Subcutaneous adipose tissue (tissue), 4 donors: ENCODE measurements around the gene SF3A2. TPM values are rescaled to one million over a fixed set of nuclear protein-coding genes. Genes with fewer than 3 reads are reported as not detected.

Experiments used
- total RNA-seq, 4 donors: library from RNA; depleted of rRNA; stranded (reverse); fragments of >200 nt; gene quantifications; one replicate each; pipeline ENCODE4 v1.1.0, GENCODE V29; 2016
- TF ChIP-seq, protein P1 (sequence below): fragments of 450-650 bp; IDR thresholded peaks from one replicate; pipeline ENCODE4 v1.5.1; 2016; ENCODE audit warnings: low read depth, mild to moderate bottlenecking, control low read depth, antibody characterized with exemption, moderate library complexity

Gene SF3A2
- total RNA-seq, 4 donors from 2014 or later, result 13.4 to 59.3 (median 28.0) TPM

- TF ChIP-seq, protein P1, sequence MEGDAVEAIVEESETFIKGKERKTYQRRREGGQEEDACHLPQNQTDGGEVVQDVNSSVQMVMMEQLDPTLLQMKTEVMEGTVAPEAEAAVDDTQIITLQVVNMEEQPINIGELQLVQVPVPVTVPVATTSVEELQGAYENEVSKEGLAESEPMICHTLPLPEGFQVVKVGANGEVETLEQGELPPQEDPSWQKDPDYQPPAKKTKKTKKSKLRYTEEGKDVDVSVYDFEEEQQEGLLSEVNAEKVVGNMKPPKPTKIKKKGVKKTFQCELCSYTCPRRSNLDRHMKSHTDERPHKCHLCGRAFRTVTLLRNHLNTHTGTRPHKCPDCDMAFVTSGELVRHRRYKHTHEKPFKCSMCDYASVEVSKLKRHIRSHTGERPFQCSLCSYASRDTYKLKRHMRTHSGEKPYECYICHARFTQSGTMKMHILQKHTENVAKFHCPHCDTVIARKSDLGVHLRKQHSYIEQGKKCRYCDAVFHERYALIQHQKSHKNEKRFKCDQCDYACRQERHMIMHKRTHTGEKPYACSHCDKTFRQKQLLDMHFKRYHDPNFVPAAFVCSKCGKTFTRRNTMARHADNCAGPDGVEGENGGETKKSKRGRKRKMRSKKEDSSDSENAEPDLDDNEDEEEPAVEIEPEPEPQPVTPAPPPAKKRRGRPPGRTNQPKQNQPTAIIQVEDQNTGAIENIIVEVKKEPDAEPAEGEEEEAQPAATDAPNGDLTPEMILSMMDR, result no peak
These were observed 43.8 kb upstream of the SF3A2 start for GRCh38 chr19:2192862-2193261.

DNA sequence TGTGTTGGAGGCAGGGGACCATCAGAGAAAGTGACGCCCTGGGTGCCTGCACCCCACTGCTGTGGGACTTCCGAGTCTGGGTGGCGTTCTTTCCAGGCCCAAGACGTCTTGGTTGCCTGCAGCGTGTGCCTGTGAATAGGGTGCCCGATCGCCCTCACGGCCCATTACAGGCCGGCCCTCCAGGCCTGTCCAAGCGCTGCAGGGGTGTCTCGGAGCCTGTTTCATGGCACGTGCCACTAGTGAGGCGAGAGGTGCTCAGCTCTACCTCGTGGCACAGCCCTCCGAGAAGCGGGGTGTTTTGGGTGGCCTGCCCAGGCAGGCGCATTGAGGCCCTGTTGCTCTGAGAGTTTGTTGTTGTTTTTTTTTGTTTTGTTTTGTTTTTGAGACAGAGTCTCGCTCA, 42.8 kb upstream of the SF3A2 start:
- TF ChIP-seq, protein P1, result no peak

GRCh38 chr19:2194513-2195078, 42.0 kb upstream of the SF3A2 start:
- TF ChIP-seq, protein P1, result no peak

DNA sequence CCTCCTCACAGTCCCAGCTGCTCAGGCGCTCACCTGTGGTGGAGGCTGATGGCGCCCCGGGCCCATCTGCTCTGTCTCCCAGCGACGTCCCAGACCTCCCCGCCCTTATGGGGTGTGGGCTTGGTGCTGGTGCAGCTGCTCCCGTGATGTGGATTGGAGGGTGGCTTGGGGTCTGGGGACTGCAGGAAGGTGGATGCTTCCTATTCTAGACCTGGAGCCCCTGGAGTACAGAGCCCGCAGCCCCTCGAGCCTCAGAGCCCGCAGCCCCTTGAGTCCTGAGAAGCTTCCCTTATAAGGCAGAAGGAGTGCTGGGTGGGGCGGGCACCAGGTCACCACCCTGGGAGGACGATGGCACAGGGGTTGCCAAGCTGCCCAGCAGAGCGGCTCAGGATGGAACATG, 41.3 kb upstream of the SF3A2 start:
- TF ChIP-seq, protein P1, result no peak

GRCh38 chr19:2195914-2196313, 40.7 kb upstream of the SF3A2 start:
- TF ChIP-seq, protein P1, result no peak

DNA sequence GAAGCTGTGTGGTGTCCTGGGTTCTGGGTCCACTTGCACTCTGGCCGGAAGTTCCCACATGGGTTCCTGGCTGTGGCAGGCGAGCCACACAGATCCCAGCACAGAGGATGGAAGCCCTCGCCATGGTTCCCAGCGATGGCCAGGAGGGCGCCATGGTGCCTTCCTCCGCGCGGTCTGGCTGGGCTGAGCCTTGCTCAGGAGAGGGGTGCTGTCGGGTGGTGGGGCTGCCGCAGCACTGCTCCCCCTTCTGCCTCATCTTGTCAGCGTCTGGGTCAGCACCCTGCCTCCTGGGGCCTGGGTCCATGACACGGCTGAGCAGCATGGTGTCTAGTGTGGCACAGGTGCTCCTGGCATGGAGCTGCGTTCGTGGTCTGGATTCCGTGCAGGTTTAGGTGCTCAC, 39.4 kb upstream of the SF3A2 start:
- TF ChIP-seq, protein P1, result no peak

GRCh38 chr19:2198317-2198716, 38.3 kb upstream of the SF3A2 start:
- TF ChIP-seq, protein P1, result no peak
